Stimulated activated CD8-positive, alpha-beta memory T cell treated with anti-CD3 and anti-CD28 coated beads, Interleukin-7, amount 100 ng/mL, for 24 hours (primary cell): Measurements from ENCODE around the gene FLT1.

Experiments used
- DNase-seq: peaks from one replicate; pipeline ENCODE4 v3.0.0-alpha.2; 2020; ENCODE audit warnings: low read depth

Gene FLT1

GRCh38 chr13:28314879-28315278 lies 180.0 kb downstream of the FLT1 start:
- no peak for DNase-seq

- no peak for DNase-seq
Measured at GRCh38 chr13:28313579-28313978, 181.3 kb downstream of the FLT1 start.

GRCh38 chr13:28306325-28306724 lies 188.6 kb downstream of the FLT1 start:
- no peak for DNase-seq

GRCh38 chr13:28301839-28302238 lies 193.1 kb downstream of the FLT1 start:
- no peak for DNase-seq

- no peak for DNase-seq
Measured at GRCh38 chr13:28299916-28300315, 195.0 kb downstream of the FLT1 start.

- no peak for DNase-seq
Measured at GRCh38 chr13:28297341-28297740, 197.6 kb downstream of the FLT1 start.

- DNase-seq: no peak
Measured at GRCh38 chr13:28286263-28286662, 208.7 kb downstream of the FLT1 start.

- no peak for DNase-seq
Measured at GRCh38 chr13:28283600-28283999, 211.3 kb downstream of the FLT1 start.

- no peak for DNase-seq
Measured at GRCh38 chr13:28282451-28282850, 212.5 kb downstream of the FLT1 start.

GRCh38 chr13:28273919-28274318 lies 221.0 kb downstream of the FLT1 start:
- DNase-seq: no peak

- no peak for DNase-seq
Measured at GRCh38 chr13:28271056-28271840, 223.7 kb downstream of the FLT1 start.

- no peak for DNase-seq
Measured at GRCh38 chr13:28268800-28269223, 226.1 kb downstream of the FLT1 start.

GRCh38 chr13:28267497-28267896 lies 227.4 kb downstream of the FLT1 start:
- DNase-seq: no peak

GRCh38 chr13:28258417-28258816 lies 236.5 kb downstream of the FLT1 start:
- no peak for DNase-seq

- no peak for DNase-seq
Measured at GRCh38 chr13:28257305-28257704, 237.6 kb downstream of the FLT1 start.

- DNase-seq: no peak
Measured at GRCh38 chr13:28252547-28252946, 242.4 kb downstream of the FLT1 start.

GRCh38 chr13:28251466-28251865 lies 243.5 kb downstream of the FLT1 start:
- DNase-seq: no peak

- no peak for DNase-seq
Measured at GRCh38 chr13:28250542-28250941, 244.4 kb downstream of the FLT1 start.
